A549 (cell line): ENCODE results near the gene CARD19.

Source experiments
- CTCF ChIP-seq: fragments of >200 bp; sonication (Bioruptor Twin); formaldehyde crosslinking; IDR thresholded peaks from 3 replicates; pipeline ENCODE4 v1.5.1; 2016
- JUN ChIP-seq, 2 experiments: fragments of >200 bp; sonication (Bioruptor Twin); formaldehyde crosslinking; IDR thresholded peaks; 2 replicates in 1 of 2; 3 replicates in 1 of 2; pipeline ENCODE4 v1.6.1; 2016 to 2017
- KDM5A ChIP-seq: fragments of 200-600 bp; sonication (generic); IDR thresholded peaks from 2 replicates; pipeline ENCODE4 v1.6.1; 2016; ENCODE audit warnings: antibody characterized with exemption, mild to moderate bottlenecking
- MAX ChIP-seq: IDR thresholded peaks from 2 replicates; pipeline ENCODE4 v1.6.1; 2012
- MYC ChIP-seq: IDR thresholded peaks from 2 replicates; pipeline ENCODE4 v1.6.1; 2012; ENCODE audit warnings: mild to moderate bottlenecking, inconsistent platforms, low read length, improper control_type of control experiment, borderline replicate concordance
- POLR2A ChIP-seq: IDR thresholded peaks from 2 replicates; pipeline ENCODE4 v1.6.1; 2012; ENCODE audit warnings: mild to moderate bottlenecking, low read length
- RARB ChIP-seq: fragments of 250-450 bp; sonication (Bioruptor Pico); IDR thresholded peaks from 2 replicates; pipeline ENCODE4 v1.8.0; 2021; ENCODE audit warnings: mild to moderate bottlenecking, moderate library complexity

GRCh38 chr9:93092251-93092991 is 3.6 kb upstream of the CARD19 start:
- TF ChIP-seq CTCF (no peak), RARB (no peak), POLR2A (no peak), MYC (no peak), MAX (no peak), KDM5A (no peak), JUN (IDR thresholded peaks at IDR 0.05) (no peak)
